GM21447 (cell line): Measurements from ENCODE around the gene SLC22A1.
"Not testable (repeated sequence)": the region's sequence is repeated elsewhere in the genome, so short reads cannot be mapped to it uniquely, and the experiment has no call there.

Experiments
- ATAC-seq: cut with Tn5 transposase; IDR thresholded peaks from one replicate; pipeline ENCODE4 v1.9.1; 2021; ENCODE audit not compliant: unreplicated experiment

Gene SLC22A1

DNA sequence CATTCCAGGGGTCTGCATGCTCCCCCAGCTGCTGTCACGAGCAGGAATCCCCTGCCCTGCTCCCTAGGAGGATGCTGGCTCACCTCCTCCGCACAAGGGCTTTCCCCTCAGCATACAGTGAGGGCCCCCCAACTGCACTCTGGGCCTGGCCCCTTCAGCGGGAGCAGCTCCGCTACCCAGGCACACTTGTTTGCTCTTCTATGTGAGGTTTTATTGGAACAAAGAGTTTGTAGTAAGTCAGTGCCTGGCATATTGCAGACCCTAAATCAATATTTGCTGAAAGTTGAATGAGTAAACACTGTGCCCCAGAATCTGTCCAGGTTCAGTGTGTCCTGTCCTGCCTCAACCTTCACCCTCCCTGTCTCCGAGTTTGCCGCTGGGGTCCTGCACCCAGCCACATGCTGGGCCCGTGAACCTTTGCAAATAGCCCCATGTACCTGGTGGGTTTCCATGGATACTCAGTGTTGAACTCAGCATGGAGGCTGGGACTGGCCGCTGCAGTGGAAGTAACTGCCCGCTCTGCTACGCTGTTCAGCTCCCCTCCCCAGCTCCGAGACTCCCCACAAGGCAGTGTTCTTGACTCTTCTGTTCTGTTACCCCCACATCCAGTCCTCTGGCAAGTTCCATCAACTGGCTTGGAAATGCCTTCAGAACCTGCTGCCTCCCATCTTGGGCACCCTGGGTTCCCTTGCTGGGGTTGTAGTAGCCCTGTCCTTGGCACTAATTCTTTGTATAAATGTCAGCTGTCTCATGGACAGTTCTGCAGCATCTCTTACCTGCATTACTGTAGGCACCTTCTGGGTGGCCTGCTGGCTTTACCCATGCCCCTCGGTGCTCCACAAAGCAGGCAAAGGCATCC lies 15.7 kb downstream of the SLC22A1 start:
- no peak for ATAC-seq

DNA sequence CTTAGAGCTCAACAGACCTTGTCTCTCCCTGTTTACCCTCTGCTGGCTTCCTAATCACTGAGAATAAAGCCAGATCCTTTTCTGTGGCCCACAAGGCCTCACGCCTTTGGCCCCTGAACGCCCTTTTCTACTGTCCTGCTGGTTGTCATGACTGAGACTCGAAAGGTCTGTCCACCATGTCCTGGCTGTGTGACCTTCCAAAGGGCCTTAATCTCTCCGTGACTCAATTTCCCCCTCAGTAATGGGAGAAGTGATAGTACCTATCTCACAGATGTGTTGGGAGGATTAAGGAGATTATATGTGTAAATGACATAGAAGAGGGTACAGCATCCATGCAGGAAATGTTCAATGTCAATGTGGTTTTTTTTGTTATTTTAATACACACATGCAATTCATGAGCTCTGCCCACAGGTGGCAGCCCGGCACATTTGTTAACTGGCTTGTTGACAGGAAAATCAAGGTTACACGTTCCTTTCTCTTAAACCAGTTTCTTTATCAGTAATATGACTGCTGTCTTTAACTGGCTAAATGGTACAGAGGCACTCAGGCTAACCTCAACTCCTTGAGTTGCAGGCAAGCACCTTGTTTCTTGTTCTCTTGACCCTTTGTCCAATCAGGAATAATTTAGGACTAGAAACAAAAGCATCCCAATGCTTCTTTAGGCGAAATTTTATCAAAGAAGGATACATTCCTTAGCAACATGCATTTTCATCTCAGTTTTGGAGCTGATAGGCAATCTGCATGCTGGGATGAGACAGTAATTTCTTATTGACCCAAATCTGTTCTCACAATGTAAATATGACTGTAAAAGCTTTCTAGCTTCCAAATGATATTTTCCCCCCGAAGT lies 16.6 kb downstream of the SLC22A1 start:
- peak; percentile 75 for ATAC-seq

DNA sequence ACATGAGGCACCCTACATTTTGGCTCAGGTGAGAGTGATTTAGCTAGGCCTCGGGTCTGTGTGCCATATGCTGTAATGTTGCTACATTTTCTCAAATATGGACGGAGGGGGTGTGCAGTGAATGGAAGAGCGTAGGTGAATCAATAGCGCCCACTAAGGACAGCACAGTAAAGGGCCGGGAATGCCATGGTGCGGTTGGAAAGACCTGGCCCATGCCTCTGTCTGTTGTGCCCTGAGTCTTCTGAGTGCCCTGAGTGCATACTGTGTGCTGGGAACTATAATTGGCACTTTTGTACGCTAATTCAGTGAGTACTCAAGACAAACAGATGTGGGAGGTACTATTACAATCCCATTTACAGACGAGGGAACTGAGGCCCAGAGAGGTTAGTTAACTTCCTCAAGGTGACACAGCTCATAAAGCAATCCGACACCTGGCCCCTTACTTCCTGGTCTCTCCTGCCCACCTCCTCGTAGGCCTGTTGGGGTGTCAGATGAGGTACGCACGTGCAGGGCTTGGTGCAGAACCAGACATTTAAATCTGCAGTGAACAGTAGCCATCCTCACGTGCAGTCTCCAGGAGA lies 17.3 kb downstream of the SLC22A1 start:
- no peak for ATAC-seq

DNA sequence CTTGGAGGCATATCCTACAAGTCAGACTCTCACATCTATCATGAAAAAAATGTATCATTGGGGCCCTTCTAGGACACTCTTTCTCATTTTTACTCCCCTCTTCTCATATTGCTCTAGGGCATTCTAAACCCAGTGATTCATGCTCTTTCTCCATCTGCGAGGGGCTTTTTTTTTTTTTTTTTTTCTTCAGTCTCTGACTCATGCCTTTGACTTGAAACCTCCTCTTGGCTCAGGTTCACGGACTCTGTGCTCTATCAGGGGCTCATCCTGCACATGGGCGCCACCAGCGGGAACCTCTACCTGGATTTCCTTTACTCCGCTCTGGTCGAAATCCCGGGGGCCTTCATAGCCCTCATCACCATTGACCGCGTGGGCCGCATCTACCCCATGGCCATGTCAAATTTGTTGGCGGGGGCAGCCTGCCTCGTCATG lies 17.8 kb downstream of the SLC22A1 start:
- ATAC-seq = no peak

- ATAC-seq = not testable (repeated sequence)
Measured at GRCh38 chr6:160140493-160140892, 18.9 kb downstream of the SLC22A1 start.

GRCh38 chr6:160141001-160141726 lies 19.5 kb downstream of the SLC22A1 start:
- ATAC-seq = no peak

GRCh38 chr6:160142115-160142715 lies 20.6 kb downstream of the SLC22A1 start:
- no peak for ATAC-seq

- ATAC-seq = no peak
Measured at GRCh38 chr6:160146454-160147145, 25.0 kb downstream of the SLC22A1 start.

- no peak for ATAC-seq
Measured at GRCh38 chr6:160147146-160147536, 25.5 kb downstream of the SLC22A1 start.

GRCh38 chr6:160154471-160154870 lies 32.9 kb downstream of the SLC22A1 start:
- no peak for ATAC-seq

DNA sequence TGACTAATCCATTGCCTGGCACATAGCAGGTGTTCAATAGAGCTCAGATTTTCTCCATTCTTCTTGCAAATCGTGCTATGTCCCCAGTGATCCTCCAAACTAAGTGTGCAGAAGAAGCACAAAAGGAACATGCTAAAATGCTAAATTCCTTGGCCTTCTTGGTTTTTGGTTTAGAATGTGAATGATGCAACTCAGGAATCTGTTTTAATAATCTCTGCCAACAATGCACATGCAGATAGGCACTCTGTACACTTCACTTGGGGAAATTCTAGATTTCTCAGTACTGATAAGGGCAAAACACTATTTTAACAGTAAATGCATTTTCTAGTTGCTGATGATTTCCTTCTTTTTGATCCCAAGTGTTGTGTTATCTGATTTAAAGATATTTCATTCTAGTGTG lies 35.2 kb downstream of the SLC22A1 start:
- ATAC-seq = no peak

DNA sequence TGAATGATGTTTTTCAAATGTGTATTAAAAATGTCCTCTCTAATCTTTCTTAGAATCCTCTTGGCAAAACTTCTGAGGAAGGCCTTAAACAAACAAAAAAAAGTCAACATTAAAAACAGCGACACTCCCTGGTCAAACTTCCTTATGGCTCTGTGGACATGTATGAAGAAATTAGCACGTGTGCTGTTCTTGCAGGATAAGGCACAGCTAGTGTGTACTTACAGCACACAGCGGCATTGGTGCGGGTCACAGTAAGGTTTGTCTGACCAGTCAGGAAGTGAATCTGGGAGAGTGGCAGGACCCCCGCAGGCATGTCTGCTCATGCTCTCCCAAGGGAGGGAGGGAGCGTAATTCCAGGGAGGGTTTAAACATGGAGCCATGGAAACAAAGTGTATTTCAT lies 38.8 kb downstream of the SLC22A1 start:
- no peak for ATAC-seq

GRCh38 chr6:160160929-160161646 lies 39.5 kb downstream of the SLC22A1 start:
- ATAC-seq = no peak

DNA sequence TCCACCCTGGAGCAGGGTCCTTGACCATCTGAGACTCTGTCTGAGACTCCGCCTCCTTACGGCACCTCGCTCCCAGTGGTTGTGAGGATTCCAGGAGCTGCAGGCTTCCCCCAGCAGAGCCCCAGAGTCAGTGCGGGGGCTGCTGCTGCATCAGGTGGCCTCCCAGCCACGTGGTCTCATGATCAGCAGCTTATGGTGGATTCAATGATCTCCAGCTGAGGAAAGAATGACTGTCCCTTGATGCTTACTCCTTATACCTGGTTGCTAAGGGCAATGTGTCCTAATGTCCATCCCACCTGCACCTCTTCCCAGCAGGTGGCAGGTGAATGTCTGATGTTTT lies 40.0 kb downstream of the SLC22A1 start:
- no peak for ATAC-seq

DNA sequence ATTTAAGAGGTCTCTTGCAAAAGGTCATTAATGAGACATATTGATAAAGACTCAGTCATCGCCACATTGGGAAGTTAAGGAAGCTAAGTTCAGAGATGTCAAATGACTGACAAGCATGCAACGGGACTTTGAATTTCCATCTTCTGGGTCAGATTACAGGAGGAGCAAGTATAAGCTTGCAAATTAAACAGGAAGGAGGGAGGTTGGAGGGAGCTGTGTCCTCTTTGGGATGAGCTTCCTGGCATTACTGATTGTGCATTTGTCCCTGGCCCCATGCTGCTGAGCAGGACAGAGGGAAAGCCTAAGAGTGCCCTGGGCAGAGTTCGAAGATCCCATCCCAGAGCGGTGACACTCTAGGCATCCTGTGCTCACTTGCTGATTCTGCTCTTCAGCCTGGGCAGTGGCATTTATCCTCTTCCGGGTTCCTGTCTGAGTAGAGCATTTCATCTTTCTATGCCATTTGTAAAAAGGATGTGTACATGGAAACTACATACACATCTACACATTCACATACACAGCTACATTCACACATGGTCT lies 40.5 kb downstream of the SLC22A1 start:
- ATAC-seq = no peak

GRCh38 chr6:160163425-160163824 lies 41.8 kb downstream of the SLC22A1 start:
- no peak for ATAC-seq

DNA sequence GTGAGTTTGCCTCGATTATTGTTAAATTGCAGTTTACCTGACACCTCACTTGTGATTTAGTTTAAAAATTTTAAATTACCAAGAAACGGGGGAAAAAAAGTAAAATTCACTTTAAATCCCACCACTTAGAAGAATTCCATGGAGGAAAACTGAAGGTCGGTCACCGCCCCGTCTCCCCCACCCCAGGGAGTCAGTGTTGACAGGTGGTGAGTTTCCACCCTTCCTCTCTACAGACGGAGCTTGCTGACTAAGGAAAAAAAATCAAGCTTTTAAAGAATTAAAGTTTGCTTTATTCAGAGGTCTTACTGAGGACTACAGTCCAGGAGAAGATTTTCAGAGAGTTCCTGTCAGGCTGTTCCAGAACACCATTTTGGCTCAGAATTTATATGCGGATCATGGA lies 42.3 kb downstream of the SLC22A1 start:
- no peak for ATAC-seq

DNA sequence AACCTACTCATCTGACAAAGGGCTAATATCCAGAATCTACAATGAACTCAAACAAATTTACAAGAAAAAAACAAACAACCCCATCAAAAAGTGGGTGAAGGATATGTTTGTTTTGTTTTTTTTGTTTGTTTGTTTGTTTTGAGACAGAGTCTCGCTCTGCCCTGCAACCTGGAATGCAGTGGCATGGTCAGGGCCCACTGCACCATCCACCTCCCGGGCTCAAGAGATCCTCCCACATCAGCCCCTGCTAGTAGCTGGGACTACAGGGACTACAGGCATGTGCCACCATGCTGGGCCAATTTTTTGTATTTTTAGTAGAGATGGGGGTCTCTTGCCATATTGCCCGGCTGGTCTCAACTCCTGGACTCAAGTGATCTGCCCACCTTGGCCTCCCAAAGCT lies 44.3 kb downstream of the SLC22A1 start:
- not testable (repeated sequence) for ATAC-seq
